Mesenchymal stem cell (in vitro differentiated cells and primary cell): ENCODE data around the gene MKNK1.

Experiments
- DNase-seq: peaks from one replicate; pipeline ENCODE4 v3.0.0-alpha.2; 2013
- H2AFZ ChIP-seq: one replicate; pipeline ENCODE4 v1.6.1; 2013; ENCODE audit warnings: low read depth, mild to moderate bottlenecking, control low read depth, inconsistent platforms, low read length, moderate library complexity
- H2AK5ac ChIP-seq: 2 replicates; pipeline ENCODE4 v1.6.1; 2013; ENCODE audit warnings: low read length, moderate library complexity, mild to moderate bottlenecking, inconsistent platforms; ENCODE audit not compliant: severe bottlenecking
- H2BK120ac ChIP-seq: one replicate; pipeline ENCODE4 v1.6.1; 2013; ENCODE audit warnings: low read depth, mild to moderate bottlenecking, inconsistent platforms, low read length, moderate library complexity
- H2BK12ac ChIP-seq, 2 experiments: one replicate each; pipeline ENCODE4 v1.6.1; 2013; ENCODE audit warnings: inconsistent platforms in 2 of 2, low read length in 2 of 2, mild to moderate bottlenecking in 2 of 2, moderate library complexity in 2 of 2, control low read depth in 1 of 2
- H2BK15ac ChIP-seq: one replicate; pipeline ENCODE4 v1.6.1; 2013; ENCODE audit warnings: mild to moderate bottlenecking, low read depth, inconsistent platforms; ENCODE audit not compliant: poor library complexity, severe bottlenecking
- H2BK5ac ChIP-seq: 2 replicates; pipeline ENCODE4 v1.6.1; 2013; ENCODE audit warnings: low read depth, mild to moderate bottlenecking, low read length, control low read depth, inconsistent platforms; ENCODE audit not compliant: poor library complexity, severe bottlenecking
- H3K14ac ChIP-seq, 2 experiments: one replicate each; pipeline ENCODE4 v1.6.1; 2013; ENCODE audit warnings: inconsistent platforms in 2 of 2, low read length in 2 of 2, control low read depth in 1 of 2, mild to moderate bottlenecking in 1 of 2, moderate library complexity in 1 of 2
- H3K18ac ChIP-seq, 2 experiments: one replicate each; pipeline ENCODE4 v1.6.1; 2013; ENCODE audit warnings: inconsistent platforms in 2 of 2, low read length in 2 of 2, control low read depth in 1 of 2, low read depth in 1 of 2, mild to moderate bottlenecking in 1 of 2
- H3K23ac ChIP-seq, 2 experiments: one replicate each; pipeline ENCODE4 v1.6.1; 2013; ENCODE audit warnings: inconsistent platforms in 2 of 2, low read length in 2 of 2, mild to moderate bottlenecking in 2 of 2, moderate library complexity in 2 of 2, control low read depth in 1 of 2
- H3K27ac ChIP-seq: 2 replicates; pipeline ENCODE4 v1.5.1; 2013; ENCODE audit warnings: mild to moderate bottlenecking, moderate library complexity, low read length, control low read depth, inconsistent platforms; ENCODE audit not compliant: poor library complexity, severe bottlenecking
- H3K27me3 ChIP-seq, 2 experiments: 2 replicates each; pipeline versions ENCODE4 v1.6.1 to v1.7.0; 2013; ENCODE audit warnings: low read length in 2 of 2, mild to moderate bottlenecking in 2 of 2, moderate library complexity in 2 of 2, control low read depth in 1 of 2, inconsistent platforms in 1 of 2; ENCODE audit not compliant: control insufficient read depth in 1 of 2, insufficient read depth in 1 of 2
- H3K36me3 ChIP-seq, 2 experiments: 2 replicates each; pipeline versions ENCODE4 v1.6.1 to v1.7.0; 2013; ENCODE audit warnings: low read length in 2 of 2, control low read depth in 1 of 2, inconsistent platforms in 1 of 2, low read depth in 1 of 2, mild to moderate bottlenecking in 1 of 2; ENCODE audit not compliant: insufficient read depth in 2 of 2, control insufficient read depth in 1 of 2
- H3K4ac ChIP-seq, 2 experiments: one replicate each; pipeline ENCODE4 v1.6.1; 2013; ENCODE audit warnings: inconsistent platforms in 2 of 2, low read length in 2 of 2, mild to moderate bottlenecking in 2 of 2, moderate library complexity in 2 of 2, control low read depth in 1 of 2, low read depth in 1 of 2
- H3K4me1 ChIP-seq: 2 replicates; pipeline ENCODE4 v1.6.1; 2013; ENCODE audit warnings: low read depth, low read length, control low read depth; ENCODE audit not compliant: control insufficient read depth, insufficient read depth
- H3K4me2 ChIP-seq: 2 replicates; pipeline ENCODE4 v1.6.1; 2013; ENCODE audit warnings: low read length, mild to moderate bottlenecking, inconsistent platforms; ENCODE audit not compliant: poor library complexity, severe bottlenecking
- H3K4me3 ChIP-seq, 2 experiments: 2 replicates each; pipeline versions ENCODE4 v1.5.1 to v1.7.0; 2013; ENCODE audit warnings: low read length in 2 of 2, mild to moderate bottlenecking in 2 of 2, control low read depth in 1 of 2, low read depth in 1 of 2; ENCODE audit not compliant: insufficient read depth in 1 of 2
- H3K79me1 ChIP-seq: replicated peaks from 2 replicates; pipeline ENCODE4 v1.6.1; 2013; ENCODE audit warnings: mild to moderate bottlenecking, control low read depth, low read length, inconsistent platforms; ENCODE audit not compliant: poor library complexity, severe bottlenecking
- H3K9ac ChIP-seq: 2 replicates; pipeline ENCODE4 v1.7.0; 2013; ENCODE audit warnings: mild to moderate bottlenecking, low read length, moderate library complexity
- H3K9me3 ChIP-seq: 2 replicates; pipeline ENCODE4 v1.7.0; 2013; ENCODE audit warnings: mild to moderate bottlenecking, low read length; ENCODE audit not compliant: control insufficient read depth
- H4K8ac ChIP-seq: one replicate; pipeline ENCODE4 v1.6.1; 2013; ENCODE audit warnings: inconsistent platforms, mild to moderate bottlenecking, low read length, moderate library complexity
- H4K91ac ChIP-seq: one replicate; pipeline ENCODE4 v1.6.1; 2013; ENCODE audit warnings: mild to moderate bottlenecking, low read length, inconsistent platforms
- WGBS: methylation state at CpG from one replicate; pipeline ENCODE4 v1.1.7; 2013; ENCODE audit warnings: mixed read lengths; 5-methylcytosine and 5-hydroxymethylcytosine counted together

MKNK1 gene

DNA sequence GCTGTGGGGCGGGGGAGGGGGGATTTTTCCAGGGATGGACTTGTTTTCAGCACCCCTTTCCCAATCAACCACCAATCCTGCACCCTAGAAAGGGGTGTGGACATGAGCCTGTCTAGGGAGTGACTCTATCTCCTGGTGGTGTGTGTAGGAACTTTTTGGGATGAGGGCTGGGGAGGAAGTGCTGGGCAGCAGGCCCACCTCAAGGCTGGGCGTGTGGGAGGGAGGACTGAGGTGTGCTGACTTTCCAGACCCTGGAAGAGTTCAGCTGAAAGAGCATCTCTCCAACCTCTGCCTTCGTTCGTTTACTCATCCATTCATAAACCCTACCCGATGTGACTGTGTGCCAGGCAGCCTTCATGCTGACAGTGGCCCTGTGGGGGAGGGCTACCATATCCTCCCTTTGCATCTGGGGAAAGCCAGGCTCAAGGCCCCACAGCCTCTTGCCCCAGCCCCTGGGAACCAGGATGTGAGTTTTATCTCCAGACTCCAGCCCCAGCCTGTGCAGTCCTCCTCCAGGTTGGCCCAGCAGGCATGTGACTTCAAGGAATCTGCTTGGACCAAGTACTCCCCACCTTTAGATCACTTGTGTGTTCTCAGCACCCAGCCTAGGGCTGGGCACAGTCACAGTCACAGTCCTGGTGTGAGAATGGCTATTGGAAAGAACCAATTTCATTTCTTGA, 59.4 kb downstream of the MKNK1 start:
- Histone ChIP-seq H2BK12ac (no peak overlapping the region), H2AK5ac (no peak overlapping the region), H3K27ac (no peak overlapping the region), H3K18ac (no peak overlapping the region), H3K14ac (no peak overlapping the region), H3K36me3 (no peaks in the 10 kb centered on the region), H2BK120ac (no peak overlapping the region), H4K8ac (no peak overlapping the region), H3K79me1 (no peaks in the 10 kb centered on the region), H2AFZ (no peak overlapping the region), H3K4ac (no peak overlapping the region), H3K9ac (no peak overlapping the region), H3K4me3 (no peak overlapping the region), H3K23ac (no peak overlapping the region), H2BK5ac (no peak overlapping the region), H2BK15ac (no peak overlapping the region), H3K4me2 (no peak overlapping the region), H3K27me3 (peaks cover 66 to 83% of the 10 kb centered on the region in 2 experiments), H4K91ac (no peak overlapping the region), H3K4me1 (peaks cover 5% of the 10 kb centered on the region), H3K9me3 (no peaks in the 10 kb centered on the region)
- DNase-seq = no peak
- WGBS = 43% methylated on average over 4 of the region's 5 CpGs

DNA sequence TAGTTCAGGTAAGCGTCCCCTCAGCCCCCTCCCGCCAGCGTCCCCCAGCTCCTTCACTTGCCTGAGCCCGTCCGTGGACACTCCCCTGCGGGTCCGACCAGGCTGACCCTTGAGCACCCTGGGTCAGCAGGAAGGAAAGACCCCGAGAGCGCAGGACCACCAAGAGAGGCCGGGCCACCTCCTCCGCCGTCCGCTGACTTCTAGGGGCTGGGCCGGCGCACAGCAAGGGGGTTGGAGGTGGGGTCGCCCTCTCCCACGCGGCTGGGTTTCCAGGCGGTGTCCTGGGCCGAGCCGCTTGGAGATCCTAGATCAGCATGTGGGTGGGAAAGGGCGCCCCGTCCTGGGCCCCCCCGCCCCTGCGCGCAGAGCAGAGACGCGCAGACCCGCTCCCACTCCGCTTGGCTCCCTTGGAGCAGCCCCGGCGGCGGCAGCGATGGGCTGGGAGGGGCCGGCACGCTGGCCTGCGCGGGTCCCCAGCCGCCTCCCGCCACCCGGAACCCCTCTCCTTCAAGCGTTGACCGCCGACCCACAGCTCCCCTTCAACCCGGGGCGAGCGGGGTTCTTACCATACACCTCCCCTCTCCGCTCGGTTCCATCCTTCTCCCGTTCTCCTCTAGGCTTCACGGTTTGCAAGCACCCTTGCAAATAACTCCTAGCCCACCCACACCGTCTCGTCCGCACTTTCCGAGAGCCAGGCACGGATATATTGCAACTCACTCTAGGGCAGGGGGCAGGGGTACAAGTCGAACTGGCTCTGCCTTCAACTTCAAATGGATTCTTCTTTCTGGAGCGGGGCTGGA, 60.1 kb downstream of the MKNK1 start:
- Histone ChIP-seq H2BK12ac (no peak overlapping the region), H2AFZ (no peak overlapping the region), H3K4ac (no peak overlapping the region), H3K4me1 (peaks cover 4% of the 10 kb centered on the region), H3K18ac (no peak overlapping the region), H2AK5ac (no peak overlapping the region), H3K4me2 (no peak overlapping the region), H3K27ac (no peak overlapping the region), H3K9ac (no peak overlapping the region), H3K14ac (no peak overlapping the region), H2BK120ac (no peak overlapping the region), H3K36me3 (no peaks in the 10 kb centered on the region), H3K23ac (no peak overlapping the region), H3K9me3 (no peaks in the 10 kb centered on the region), H2BK15ac (no peak overlapping the region), H4K91ac (no peak overlapping the region), H3K4me3 (no peak overlapping the region), H2BK5ac (no peak overlapping the region), H4K8ac (no peak overlapping the region), H3K79me1 (no peaks in the 10 kb centered on the region), H3K27me3 (peaks cover 59 to 86% of the 10 kb centered on the region in 2 experiments)
- 3% methylated on average over 45 of the region's 58 CpGs for WGBS
- DNase-seq = no peak

DNA sequence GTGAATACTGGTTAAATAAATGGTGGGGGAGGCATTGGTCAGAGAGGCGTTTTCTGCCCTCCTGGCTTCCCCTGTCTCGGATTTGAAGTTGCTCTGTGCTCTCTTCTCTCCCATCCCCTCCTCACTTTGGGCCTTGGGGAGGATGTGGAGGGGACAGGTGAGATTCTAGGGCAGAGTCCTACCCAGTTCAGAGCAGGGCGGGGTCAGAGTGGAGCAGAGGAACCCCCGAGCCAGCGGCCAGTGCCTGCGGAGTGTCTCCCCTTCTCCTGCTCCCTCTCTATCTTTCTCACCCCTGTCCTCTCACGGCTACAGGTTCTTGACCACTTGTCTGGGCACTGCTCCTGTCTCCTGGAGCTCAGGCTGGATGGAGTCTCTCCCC, 60.7 kb downstream of the MKNK1 start:
- no peaks in the 10 kb centered on the region for H3K79me1 ChIP-seq
- no peak overlapping the region for H2BK5ac ChIP-seq
- no peak overlapping the region for H2BK12ac ChIP-seq
- H2BK15ac ChIP-seq = no peak overlapping the region
- H3K36me3 ChIP-seq = no peaks in the 10 kb centered on the region
- H3K14ac ChIP-seq = no peak overlapping the region
- DNase-seq = no peak
- peaks cover 62 to 92% of the 10 kb centered on the region in 2 experiments for H3K27me3 ChIP-seq
- no peak overlapping the region for H4K91ac ChIP-seq
- no peak overlapping the region for H2AFZ ChIP-seq
- H3K23ac ChIP-seq = no peak overlapping the region
- no peak overlapping the region for H2AK5ac ChIP-seq
- H3K9ac ChIP-seq = no peak overlapping the region
- no peak overlapping the region for H3K4me2 ChIP-seq
- H4K8ac ChIP-seq = no peak overlapping the region
- no peak overlapping the region for H3K27ac ChIP-seq
- no peak overlapping the region for H3K4me3 ChIP-seq
- no peak overlapping the region for H3K4ac ChIP-seq
- H3K4me1 ChIP-seq = peaks cover 4% of the 10 kb centered on the region
- no peak overlapping the region for H3K18ac ChIP-seq
- H2BK120ac ChIP-seq = no peak overlapping the region
- H3K9me3 ChIP-seq = no peaks in the 10 kb centered on the region
- WGBS = 5% methylated on average over 5 of the region's 7 CpGs

DNA sequence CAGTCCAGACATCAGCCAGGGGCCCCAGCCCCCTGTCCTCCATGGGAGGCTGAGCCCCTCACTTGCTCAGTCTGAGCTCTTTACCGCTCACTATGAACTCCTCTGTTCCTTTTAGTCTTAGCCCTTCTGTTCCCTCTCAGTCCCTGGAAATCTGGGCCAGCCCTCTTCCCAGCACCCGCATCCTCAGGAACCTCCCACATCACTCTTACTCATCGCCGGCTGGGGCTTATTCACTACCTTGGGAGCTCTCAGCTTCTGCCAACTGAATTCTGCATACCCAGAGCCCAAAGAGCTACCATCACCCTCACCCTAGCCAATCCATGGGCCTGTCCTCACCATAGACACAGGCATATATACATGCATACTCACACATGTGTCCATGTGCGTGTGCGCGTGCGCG, 64.1 kb downstream of the MKNK1 start:
- no peak overlapping the region for H2BK15ac ChIP-seq
- H4K8ac ChIP-seq = no peak overlapping the region
- H3K4me3 ChIP-seq = no peak overlapping the region
- H3K9me3 ChIP-seq = no peaks in the 10 kb centered on the region
- H3K9ac ChIP-seq = no peak overlapping the region
- H3K4ac ChIP-seq = no peak overlapping the region
- H4K91ac ChIP-seq = no peak overlapping the region
- H3K27me3 ChIP-seq = peaks cover 64 to 94% of the 10 kb centered on the region in 2 experiments
- peak; percentile 21 for DNase-seq
- H3K36me3 ChIP-seq = no peaks in the 10 kb centered on the region
- H3K18ac ChIP-seq = no peak overlapping the region
- no peak overlapping the region for H3K4me2 ChIP-seq
- H2BK5ac ChIP-seq = no peak overlapping the region
- no peak overlapping the region for H3K23ac ChIP-seq
- H3K14ac ChIP-seq = no peak overlapping the region
- no peak overlapping the region for H3K27ac ChIP-seq
- H2AK5ac ChIP-seq = no peak overlapping the region
- H2AFZ ChIP-seq = no peak overlapping the region
- H3K4me1 ChIP-seq = peaks cover 4% of the 10 kb centered on the region
- no peak overlapping the region for H2BK12ac ChIP-seq
- WGBS = 79% methylated on average over 9 of the region's 9 CpGs
- no peaks in the 10 kb centered on the region for H3K79me1 ChIP-seq
- H2BK120ac ChIP-seq = no peak overlapping the region
